Esophagus muscularis mucosa (tissue), 4 donors: ENCODE measurements around the gene VPS33A.

Experiments
- CTCF ChIP-seq, 3 experiments: fragments of 200-600 bp in 2 of 3; fragments of 450-650 bp in 1 of 3; sonication (generic) in 2 of 3; IDR thresholded peaks; one replicate each; pipeline ENCODE4 v1.5.1; 2017 to 2019; ENCODE audit warnings: antibody characterized with exemption in 3 of 3, mild to moderate bottlenecking in 2 of 3, moderate library complexity in 1 of 3
- EP300 ChIP-seq: sonication (generic); formaldehyde crosslinking; IDR thresholded peaks from one replicate; pipeline ENCODE4 v1.6.1; 2017; ENCODE audit warnings: antibody characterized with exemption
- POLR2A ChIP-seq: fragments of 450-650 bp; IDR thresholded peaks from one replicate; pipeline ENCODE4 v1.6.1; 2017; ENCODE audit warnings: antibody characterized with exemption, moderate library complexity, mild to moderate bottlenecking, low read depth
- POLR2AphosphoS5 ChIP-seq, 2 donors: sonication (generic); formaldehyde crosslinking; IDR thresholded peaks; one replicate each; pipeline ENCODE4 v1.6.1; 2017; ENCODE audit warnings: antibody characterized with exemption in 2 of 2

- peak in 1 of 3 experiments; percentile 11 for TF ChIP-seq CTCF (IDR thresholded peaks at IDR 0.05)
- TF ChIP-seq EP300, result no peak
- TF ChIP-seq POLR2A, result no peak
- peak; percentile 91 to 96 for TF ChIP-seq POLR2AphosphoS5 (IDR thresholded peaks at IDR 0.05)
These were observed at the start of gene VPS33A for GRCh38 chr12:122266230-122266901.
